CD4-positive, alpha-beta T cell (primary cell): ENCODE data around the gene PPP1R8. TPM values are rescaled to one million over a fixed set of nuclear protein-coding genes. Genes with fewer than 3 reads are reported as not detected.
"Not testable (repeated sequence)": the region's sequence is repeated elsewhere in the genome, so short reads cannot be mapped to it uniquely, and the experiment has no call there.

Experiments used
- ATAC-seq: fragments of 200-7000 bp; cut with Tn5 transposase; one replicate; pipeline ENCODE4 v1.10.0; 2022; ENCODE audit warnings: mild to moderate bottlenecking; ENCODE audit not compliant: poor library complexity
- CTCF ChIA-PET: fragments of 350-600 bp; sonication (Branson Sonifier 250); formaldehyde crosslinking; loops from one replicate; lab custom pipeline; 2021; ENCODE audit warnings: antibody characterized with exemption, inconsistent platforms; lab: Charles Lee
- POLR2A ChIA-PET: fragments of 350-600 bp; sonication (Branson Sonifier 250); formaldehyde crosslinking; loops from one replicate; lab custom pipeline; 2021; ENCODE audit warnings: antibody characterized with exemption, inconsistent platforms; lab: Charles Lee
- DNase-seq, 14 experiments: peaks; one replicate each; pipeline ENCODE4 v3.0.0-alpha.2; 2013 to 2020; ENCODE audit warnings: mixed read lengths in 2 of 14
- H3K27ac ChIP-seq, 2 donors: one replicate each; pipeline versions ENCODE4 v1.5.1 to v1.7.0; 2013; ENCODE audit warnings: low read length in 2 of 2, low read depth in 1 of 2, mild to moderate bottlenecking in 1 of 2
- H3K27me3 ChIP-seq, 2 experiments: 1 replicate in 1 of 2; 2 replicates in 1 of 2; pipeline versions ENCODE4 v1.6.1 to v1.7.0; 2013; ENCODE audit warnings: low read length in 2 of 2, control low read depth in 1 of 2, mild to moderate bottlenecking in 1 of 2, moderate library complexity in 1 of 2; ENCODE audit not compliant: insufficient read depth in 2 of 2, control insufficient read depth in 1 of 2
- H3K36me3 ChIP-seq: one replicate; pipeline ENCODE4 v1.6.1; 2013; ENCODE audit warnings: low read length, control low read depth; ENCODE audit not compliant: insufficient read depth
- H3K4me1 ChIP-seq: one replicate; pipeline ENCODE4 v1.6.1; 2013; ENCODE audit warnings: low read length, control low read depth; ENCODE audit not compliant: insufficient read depth
- H3K4me3 ChIP-seq: one replicate; pipeline ENCODE4 v1.5.1; 2013; ENCODE audit warnings: mild to moderate bottlenecking, low read length, moderate library complexity
- H3K9me3 ChIP-seq, 2 experiments: 1 replicate in 1 of 2; 2 replicates in 1 of 2; pipeline versions ENCODE4 v1.6.1 to v1.7.0; 2013; ENCODE audit warnings: low read length in 2 of 2, mild to moderate bottlenecking in 2 of 2, control low read depth in 1 of 2, moderate library complexity in 1 of 2; ENCODE audit not compliant: control insufficient read depth in 1 of 2, insufficient read depth in 1 of 2
- H3K27ac Mint-ChIP-seq: one replicate; pipeline ENCODE4 v1.8.0; 2020; ENCODE audit warnings: mixed read lengths
- H3K27me3 Mint-ChIP-seq: one replicate; pipeline ENCODE4 v1.8.0; 2021; ENCODE audit warnings: mixed read lengths
- H3K36me3 Mint-ChIP-seq: one replicate; pipeline ENCODE4 v1.8.0; 2021; ENCODE audit warnings: low read depth, mixed read lengths
- H3K4me1 Mint-ChIP-seq: one replicate; pipeline ENCODE4 v1.8.0; 2021; ENCODE audit warnings: low read depth, mixed read lengths
- H3K4me3 Mint-ChIP-seq: one replicate; pipeline ENCODE4 v1.8.0; 2020; ENCODE audit warnings: mild to moderate bottlenecking, mixed read lengths
- H3K9me3 Mint-ChIP-seq: one replicate; pipeline ENCODE4 v1.8.0; 2020; ENCODE audit warnings: mixed read lengths
- intact Hi-C, 2 experiments: fragments of 100-400 bp; cut with DNase I in 1 of 2; cut with micrococcal nuclease in 1 of 2; formaldehyde crosslinking; loops; one replicate each; pipeline versions ENCODE4 v1.15.1 to v1.9.0; 2023 to 2025; cut with DNase I, micrococcal nuclease
- total RNA-seq, 174 experiments: library from RNA in 2 of 174; stranded (reverse) in 2 of 174; gene quantifications; one replicate each; pipeline ENCODE4 v1.2.3 and lab custom pipeline; 2021 to 2026
- TF ChIP-seq, protein P1 (sequence below): fragments of 200-600 bp; IDR thresholded peaks from one replicate; pipeline ENCODE4 v1.8.0; 2022; ENCODE audit warnings: antibody characterized with exemption, mild to moderate bottlenecking

Gene PPP1R8
- total RNA-seq, 2 experiments from 2014 or later: 14.8 to 15.7 TPM

DNA sequence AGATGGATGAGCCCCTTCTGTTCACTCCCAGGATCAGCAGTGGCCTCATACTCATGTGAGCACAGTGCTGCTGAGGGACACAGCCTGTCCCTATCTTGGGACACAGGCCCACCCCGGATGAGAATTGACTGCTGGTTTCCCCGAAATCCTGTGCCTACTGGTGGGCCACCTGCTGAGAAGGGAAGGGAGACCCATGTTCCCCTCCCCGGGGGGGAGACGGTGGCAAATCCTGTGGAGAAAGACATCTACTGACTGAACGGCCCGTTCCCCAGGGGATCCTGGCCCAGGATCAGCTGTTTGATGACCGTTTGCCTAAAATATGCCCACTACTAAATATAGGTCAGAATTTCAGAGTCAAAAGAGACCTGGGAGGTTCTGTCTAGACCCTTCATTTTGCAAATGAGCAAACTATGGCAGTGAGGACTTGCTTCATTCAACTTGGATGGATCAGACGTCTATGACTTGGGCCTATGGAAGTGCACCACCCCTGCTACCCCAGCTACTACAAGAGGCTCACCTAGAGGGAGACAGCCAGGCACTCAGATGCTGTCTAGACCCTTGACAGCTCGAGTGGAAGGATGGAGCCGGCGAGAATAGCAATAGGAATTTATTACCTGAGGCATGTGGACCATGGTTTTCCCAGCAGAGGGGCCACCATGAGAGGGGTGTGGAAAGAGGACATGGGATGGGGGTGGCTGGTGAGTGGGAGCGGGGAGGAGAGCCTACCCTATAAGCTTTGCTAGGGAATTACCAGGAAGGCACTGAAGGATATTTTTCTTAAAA lies 26.2 kb downstream of the PPP1R8 start:
- POLR2A ChIA-PET: interaction anchor here (1.5 kb wide), 1 partner anchor 123 kb away, joined by 4 read pairs; no protein-coding TSS in a partner anchor
- CTCF ChIA-PET: interaction anchor here (1.0 to 2.1 kb wide), 5 partner anchors 8 to 134 kb away, joined by 3 to 29 read pairs (median 5); no protein-coding TSS in a partner anchor
- no peaks in the 10 kb centered on the region for H3K9me3 ChIP-seq
- Mint-ChIP-seq H3K9me3 (no peaks in the 10 kb centered on the region), H3K4me1 (peaks cover 6% of the 10 kb centered on the region), H3K27me3 (no peaks in the 10 kb centered on the region), H3K4me3 (no peak overlapping the region), H3K27ac (no peak overlapping the region), H3K36me3 (peaks cover 2% of the 10 kb centered on the region)
- H3K36me3 ChIP-seq: peaks cover under 1% of the 10 kb centered on the region
- no peak for ATAC-seq
- intact Hi-C loops: loop anchor here in 1 of 2 experiments (2.0 kb wide), 1 partner anchor 352 kb away; no protein-coding TSS in a partner anchor
- DNase-seq: no peak
- peaks cover 14% of the 10 kb centered on the region for H3K4me1 ChIP-seq
- TF ChIP-seq, protein P1, sequence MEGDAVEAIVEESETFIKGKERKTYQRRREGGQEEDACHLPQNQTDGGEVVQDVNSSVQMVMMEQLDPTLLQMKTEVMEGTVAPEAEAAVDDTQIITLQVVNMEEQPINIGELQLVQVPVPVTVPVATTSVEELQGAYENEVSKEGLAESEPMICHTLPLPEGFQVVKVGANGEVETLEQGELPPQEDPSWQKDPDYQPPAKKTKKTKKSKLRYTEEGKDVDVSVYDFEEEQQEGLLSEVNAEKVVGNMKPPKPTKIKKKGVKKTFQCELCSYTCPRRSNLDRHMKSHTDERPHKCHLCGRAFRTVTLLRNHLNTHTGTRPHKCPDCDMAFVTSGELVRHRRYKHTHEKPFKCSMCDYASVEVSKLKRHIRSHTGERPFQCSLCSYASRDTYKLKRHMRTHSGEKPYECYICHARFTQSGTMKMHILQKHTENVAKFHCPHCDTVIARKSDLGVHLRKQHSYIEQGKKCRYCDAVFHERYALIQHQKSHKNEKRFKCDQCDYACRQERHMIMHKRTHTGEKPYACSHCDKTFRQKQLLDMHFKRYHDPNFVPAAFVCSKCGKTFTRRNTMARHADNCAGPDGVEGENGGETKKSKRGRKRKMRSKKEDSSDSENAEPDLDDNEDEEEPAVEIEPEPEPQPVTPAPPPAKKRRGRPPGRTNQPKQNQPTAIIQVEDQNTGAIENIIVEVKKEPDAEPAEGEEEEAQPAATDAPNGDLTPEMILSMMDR: no peak
- no peak overlapping the region for H3K4me3 ChIP-seq
- no peak overlapping the region for H3K27ac ChIP-seq
- no peaks in the 10 kb centered on the region for H3K27me3 ChIP-seq

DNA sequence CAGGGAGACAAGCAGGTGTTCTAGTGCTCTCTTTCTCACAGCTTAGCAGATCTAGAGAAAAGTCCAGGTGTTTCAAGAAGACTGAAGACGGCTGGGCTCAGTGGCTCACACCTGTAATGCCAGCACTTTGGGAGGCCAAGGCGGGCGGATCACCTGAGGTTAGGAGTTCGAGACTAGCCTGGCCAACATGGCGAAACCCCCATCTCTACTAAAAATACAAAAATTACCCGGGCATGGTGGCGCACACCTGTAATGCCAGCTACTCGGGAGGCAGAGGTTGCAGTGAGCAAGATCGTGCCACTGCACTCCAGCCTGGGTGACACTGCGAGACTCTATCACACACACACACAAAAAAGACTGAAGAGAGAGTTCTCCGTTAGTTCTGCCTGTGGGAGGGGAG lies 27.0 kb downstream of the PPP1R8 start:
- not testable (repeated sequence) for H3K27me3 ChIP-seq, H3K36me3 Mint-ChIP-seq, H3K27me3 Mint-ChIP-seq, H3K36me3 ChIP-seq, ATAC-seq, H3K4me3 ChIP-seq, H3K9me3 Mint-ChIP-seq, H3K9me3 ChIP-seq, H3K27ac ChIP-seq, H3K27ac Mint-ChIP-seq, DNase-seq, H3K4me1 Mint-ChIP-seq, H3K4me3 Mint-ChIP-seq
- intact Hi-C loops: loop anchor here in 1 of 2 experiments (2.0 kb wide), 1 partner anchor 351 kb away; no protein-coding TSS in a partner anchor
- ChIA-PET POLR2A (interaction anchor here (0.6 to 1.5 kb wide), 4 partner anchors 115 to 351 kb away, joined by 3 to 5 read pairs (median 4); no protein-coding TSS in a partner anchor), CTCF (interaction anchor here (0.6 to 2.1 kb wide), 28 partner anchors 9 to 513 kb away, joined by 3 to 29 read pairs (median 4); partner anchors contain the start of genes PPP1R8 and XKR8)
- H3K4me1 ChIP-seq: peaks cover 18% of the 10 kb centered on the region

DNA sequence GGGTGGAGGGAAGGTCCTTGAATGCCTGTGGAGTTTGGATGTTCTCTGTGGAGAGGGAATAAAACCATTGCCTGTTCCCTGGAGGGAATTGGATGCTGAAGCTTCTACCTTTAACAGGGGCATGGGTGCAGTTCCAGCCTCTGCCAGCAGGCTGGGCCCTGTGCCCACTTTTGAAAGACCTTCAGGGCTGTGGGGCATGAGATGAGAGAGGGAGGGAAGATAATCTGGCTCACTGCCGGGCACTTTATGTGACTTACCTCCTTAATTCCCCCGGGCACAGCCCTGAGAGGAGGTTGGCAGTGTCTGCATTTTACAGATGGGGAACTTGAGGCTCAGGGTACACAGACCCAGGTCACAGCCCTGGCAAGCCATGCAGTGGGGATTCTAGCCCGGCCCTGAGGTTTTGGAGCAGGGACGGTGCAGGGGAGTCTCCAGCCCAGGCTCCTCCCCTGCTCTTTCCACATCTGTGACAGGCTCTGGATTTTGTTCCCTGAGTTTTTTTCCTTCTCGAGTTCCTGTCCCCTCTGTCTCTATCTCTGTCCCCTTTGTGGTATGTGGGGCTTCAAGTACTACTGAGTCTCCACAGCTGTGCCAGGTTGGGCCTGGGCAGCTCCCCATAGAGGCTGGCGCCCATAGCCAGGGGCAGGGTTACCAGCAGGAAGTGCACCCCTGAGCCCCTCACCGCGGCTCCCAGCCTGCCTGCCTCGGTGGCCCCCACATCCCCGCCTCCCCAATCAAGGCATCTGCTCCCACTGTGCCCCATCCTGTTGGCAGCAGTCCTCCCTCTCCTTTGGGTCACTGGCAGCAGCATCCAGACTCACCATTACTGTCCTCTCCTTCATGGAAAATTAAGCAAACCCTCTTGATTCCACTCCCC lies 27.7 kb downstream of the PPP1R8 start:
- ATAC-seq (peak; percentile 100), DNase-seq (peak; percentile 73 to 91 (median 85))
- no peaks in the 10 kb centered on the region for H3K36me3 Mint-ChIP-seq
- H3K27ac ChIP-seq: no peak overlapping the region
- H3K27ac Mint-ChIP-seq: no peak overlapping the region
- ChIA-PET CTCF (interaction anchor here (0.5 to 2.1 kb wide), 30 partner anchors 10 to 513 kb away, joined by 3 to 29 read pairs (median 4); partner anchors contain the start of genes PPP1R8 and XKR8), POLR2A (interaction anchor here (0.6 to 1.5 kb wide), 4 partner anchors 114 to 350 kb away, joined by 3 to 5 read pairs (median 4); no protein-coding TSS in a partner anchor)
- H3K27me3 Mint-ChIP-seq: no peaks in the 10 kb centered on the region
- H3K4me3 ChIP-seq: no peak overlapping the region
- H3K4me1 Mint-ChIP-seq: peaks cover 12% of the 10 kb centered on the region
- no peaks in the 10 kb centered on the region for H3K9me3 ChIP-seq
- peaks cover 25% of the 10 kb centered on the region for H3K4me1 ChIP-seq
- no peaks in the 10 kb centered on the region for H3K36me3 ChIP-seq
- H3K4me3 Mint-ChIP-seq: no peak overlapping the region
- intact Hi-C loops: loop anchor here (1.0 to 2.0 kb wide), 3 partner anchors 120 to 350 kb away; no protein-coding TSS in a partner anchor
- no peaks in the 10 kb centered on the region for H3K27me3 ChIP-seq
- H3K9me3 Mint-ChIP-seq: no peaks in the 10 kb centered on the region
- TF ChIP-seq, protein P1: peak; percentile 97
